ENCODE measurements around the gene THRSP.

Gene THRSP

GRCh38 chr11:78049348-78049747 is 14.3 kb upstream of the THRSP start:
- TF ChIP-seq ZFX (IDR thresholded peaks at IDR 0.05) (no peak), CTCF (conservative IDR thresholded peaks at IDR 0.05) (no peak)
- no peak overlapping the region for H3K27ac ChIP-seq

- TF ChIP-seq CTCF (conservative IDR thresholded peaks at IDR 0.05): no peak
- TF ChIP-seq ZFX (IDR thresholded peaks at IDR 0.05): no peak
- H3K27ac ChIP-seq: no peak overlapping the region
Measured at GRCh38 chr11:78050964-78051831, 12.5 kb upstream of the THRSP start.

GRCh38 chr11:78054971-78055370 is 8.7 kb upstream of the THRSP start:
- TF ChIP-seq CTCF (conservative IDR thresholded peaks at IDR 0.05): no peak
- no peak for TF ChIP-seq ZFX (IDR thresholded peaks at IDR 0.05)
- no peak overlapping the region for H3K27ac ChIP-seq

- H3K27ac ChIP-seq: no peak overlapping the region
- TF ChIP-seq ZFX (IDR thresholded peaks at IDR 0.05) (no peak), CTCF (conservative IDR thresholded peaks at IDR 0.05) (no peak)
Measured at GRCh38 chr11:78056093-78056492, 7.6 kb upstream of the THRSP start.

- no peak for TF ChIP-seq CTCF (conservative IDR thresholded peaks at IDR 0.05)
- no peak for TF ChIP-seq ZFX (IDR thresholded peaks at IDR 0.05)
- H3K27ac ChIP-seq: no peak overlapping the region
Measured at GRCh38 chr11:78057462-78058055, 6.1 kb upstream of the THRSP start.

GRCh38 chr11:78059749-78060328 is 3.8 kb upstream of the THRSP start:
- H3K27ac ChIP-seq: peak overlapping the region; percentile 75

GRCh38 chr11:78060533-78060932 is 3.1 kb upstream of the THRSP start:
- H3K27ac ChIP-seq: peak overlapping the region; percentile 75
- no peak for TF ChIP-seq ZFX (IDR thresholded peaks at IDR 0.05)
- no peak for TF ChIP-seq CTCF (conservative IDR thresholded peaks at IDR 0.05)

All from C4-2B (cell line).